Epidermal melanocyte (primary cell): ENCODE results near the gene METRNL.
"Not testable (repeated sequence)": the region's sequence is repeated elsewhere in the genome, so short reads cannot be mapped to it uniquely, and the experiment has no call there.

Source experiments
- DNase-seq: peaks from one replicate; pipeline ENCODE4 v3.0.0; 2011; ENCODE audit warnings: low spot score; ENCODE audit not compliant: insufficient read length

METRNL gene

GRCh38 chr17:83079352-83079747 is at the start of gene METRNL:
TSS of gene METRNL (plus strand) at chr17:83079609. CDS start at chr17:83079816, 207 bp downstream.
- peak; percentile 90 for DNase-seq

GRCh38 chr17:83030432-83030831 is 49.0 kb upstream of the METRNL start:
- no peak for DNase-seq

- DNase-seq = no peak
These were observed 48.0 kb upstream of the METRNL start for GRCh38 chr17:83031321-83031945.

GRCh38 chr17:83031946-83032451 is 47.4 kb upstream of the METRNL start:
- not testable (repeated sequence) for DNase-seq

GRCh38 chr17:83032781-83033180 is 46.6 kb upstream of the METRNL start:
- DNase-seq = no peak

GRCh38 chr17:83034525-83034924 is 44.9 kb upstream of the METRNL start:
- no peak for DNase-seq

GRCh38 chr17:83035722-83036121 is 43.7 kb upstream of the METRNL start:
- no peak for DNase-seq

- no peak for DNase-seq
These were observed 43.2 kb upstream of the METRNL start for GRCh38 chr17:83036193-83036592.

GRCh38 chr17:83036666-83037065 is 42.7 kb upstream of the METRNL start:
- DNase-seq = no peak

GRCh38 chr17:83037084-83037873 is 42.1 kb upstream of the METRNL start:
- DNase-seq = no peak

GRCh38 chr17:83037874-83038165 is 41.6 kb upstream of the METRNL start:
- no peak for DNase-seq

- not testable (repeated sequence) for DNase-seq
These were observed 40.4 kb upstream of the METRNL start for GRCh38 chr17:83038983-83039382.

- DNase-seq = no peak
These were observed 38.1 kb upstream of the METRNL start for GRCh38 chr17:83041305-83041704.

- DNase-seq = no peak
These were observed 36.8 kb upstream of the METRNL start for GRCh38 chr17:83042522-83043158.

- not testable (repeated sequence) for DNase-seq
These were observed 34.9 kb upstream of the METRNL start for GRCh38 chr17:83044479-83044878.

- DNase-seq = no peak
These were observed 32.8 kb upstream of the METRNL start for GRCh38 chr17:83046448-83047181.

GRCh38 chr17:83047182-83047478 is 32.3 kb upstream of the METRNL start:
- DNase-seq = no peak

GRCh38 chr17:83047818-83048475 is 31.5 kb upstream of the METRNL start:
- not testable (repeated sequence) for DNase-seq

GRCh38 chr17:83050651-83051395 is 28.6 kb upstream of the METRNL start:
- no peak for DNase-seq

- peak; percentile 95 for DNase-seq
These were observed 27.8 kb upstream of the METRNL start for GRCh38 chr17:83051396-83052240.
